TTC549 (cell line): ENCODE data around the gene NR4A3.

ENCODE experiments used
- FAIRE-seq: peaks from 2 replicates; lab custom pipeline; 2012; peaks lifted over from hg19 to GRCh38; lab: Jason Lieb, UNC

The NR4A3 gene

GRCh38 chr9:99878651-99879050, 57.0 kb downstream of the NR4A3 start:
- FAIRE-seq = no peak

- FAIRE-seq = no peak
Observed at GRCh38 chr9:99881769-99882168, 60.1 kb downstream of the NR4A3 start.

GRCh38 chr9:99885747-99886146, 64.1 kb downstream of the NR4A3 start:
- no peak for FAIRE-seq

GRCh38 chr9:99889120-99889519, 67.4 kb downstream of the NR4A3 start:
- no peak for FAIRE-seq

- no peak for FAIRE-seq
Observed at GRCh38 chr9:99894826-99895225, 73.1 kb downstream of the NR4A3 start.

- FAIRE-seq = no peak
Observed at GRCh38 chr9:99895510-99895909, 73.8 kb downstream of the NR4A3 start.

GRCh38 chr9:99896119-99896518, 74.4 kb downstream of the NR4A3 start:
- no peak for FAIRE-seq

GRCh38 chr9:99903393-99903792, 81.7 kb downstream of the NR4A3 start:
- FAIRE-seq = no peak

GRCh38 chr9:99905833-99906402, 84.2 kb downstream of the NR4A3 start:
- FAIRE-seq = no peak

GRCh38 chr9:99906403-99907207, 84.9 kb downstream of the NR4A3 start, which contains the start of gene STX17:
TSS of gene STX17 (plus strand) at chr9:99906654. CDS start at chr9:99915240, 8,586 bp downstream.
- FAIRE-seq = no peak

- no peak for FAIRE-seq
Observed at GRCh38 chr9:99907208-99907532, 85.5 kb downstream of the NR4A3 start.

GRCh38 chr9:99911600-99911999, 89.9 kb downstream of the NR4A3 start:
- FAIRE-seq = no peak
